ENCODE data around the gene FCAMR. TPM values are rescaled to one million over a fixed set of nuclear protein-coding genes. Genes with fewer than 3 reads are reported as not detected.

Gene FCAMR
- total and polyA plus RNA-seq, 2 of the 4 experiments (the other 2 are of a cell fraction): not detected

DNA sequence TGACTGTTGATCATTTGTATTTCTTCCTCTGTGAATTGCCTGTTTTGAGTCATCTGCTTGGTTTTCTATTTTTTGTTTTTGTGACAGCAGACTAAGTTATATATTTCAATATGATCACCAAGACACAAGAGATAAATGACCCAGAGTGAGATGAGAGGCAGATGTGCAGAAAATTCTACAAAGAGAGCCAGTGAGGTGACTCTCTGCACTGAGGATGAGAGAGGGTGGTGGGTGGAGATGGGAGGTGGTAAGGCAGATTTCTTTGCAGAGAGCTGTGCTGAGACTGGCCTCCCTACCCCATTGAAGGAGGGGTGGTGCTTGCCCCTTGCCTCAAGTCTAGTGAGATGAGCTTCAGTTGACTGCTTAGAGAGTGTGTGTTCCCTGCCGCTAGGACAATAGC is 17.6 kb upstream of the FCAMR start:
- Histone ChIP-seq H2AK5ac (ENCODE audit: low read depth, low read length) (no peak overlapping the region), H3K4me3 (ENCODE audit: insufficient read depth, low read depth, low read length) (no peak overlapping the region), H4K20me1 (ENCODE audit: insufficient read depth, low read length) (no peaks in the 10 kb centered on the region), H3K4me2 (ENCODE audit: low read depth, low read length) (no peak overlapping the region), H3K4ac (ENCODE audit: low read depth, low read length) (no peak overlapping the region), H3K4me1 (ENCODE audit: control insufficient read depth, insufficient read depth, low read length) (no peaks in the 10 kb centered on the region), H3K9me1 (ENCODE audit: insufficient read depth, low read length) (no peaks in the 10 kb centered on the region), H3K18ac (ENCODE audit: low read depth, low read length) (no peak overlapping the region), H2BK15ac (ENCODE audit: low read depth, low read length) (no peak overlapping the region), H3K9ac (ENCODE audit: low read depth, low read length) (no peak overlapping the region), H3K9me3 (ENCODE audit: control insufficient read depth, insufficient read depth, low read length) (peaks cover 3% of the 10 kb centered on the region; the same call in 1 of the 2 replicates), H2BK20ac (ENCODE audit: low read depth, low read length) (no peak overlapping the region), H4K5ac (ENCODE audit: low read depth, low read length) (no peak overlapping the region), H2AK9ac (replicated peaks; ENCODE audit: low read depth, low read length, poor library complexity) (peak overlapping the region; percentile 33), H3K14ac (replicated peaks; ENCODE audit: low read depth, low read length) (no peak overlapping the region), H3K56ac (ENCODE audit: extremely low read depth, insufficient read depth, low read length) (no peak overlapping the region), H3K79me1 (ENCODE audit: low read depth in 1 of 2, low read length in 2 of 2) (no peaks in the 10 kb centered on the region), H3K23ac (ENCODE audit: low read depth, low read length) (no peak overlapping the region), H3K27ac (ENCODE audit: insufficient read depth, low read length) (no peak overlapping the region), H2BK5ac (ENCODE audit: low read depth, low read length, poor library complexity, severe bottlenecking) (no peak overlapping the region), H4K91ac (ENCODE audit: insufficient read depth, low read depth, low read length) (no peak overlapping the region), H2AFZ (replicated peaks; ENCODE audit: low read length, poor library complexity) (no peak overlapping the region), H4K8ac (ENCODE audit: low read depth in 2 of 2, low read length in 2 of 2) (no peak overlapping the region), H2BK120ac (ENCODE audit: low read depth, low read length) (no peak overlapping the region), H3K36me3 (ENCODE audit: control insufficient read depth, insufficient read depth, low read length) (no peaks in the 10 kb centered on the region), H3K27me3 (ENCODE audit: control insufficient read depth, insufficient read depth, low read length) (peaks cover 42% of the 10 kb centered on the region)
- in situ Hi-C loops (cut with MboI; ENCODE audit: low sequenced_read_pairs) (no loop called here), dilution Hi-C loops (cut with HindIII; ENCODE audit: low sequenced_read_pairs, unreplicated experiment) (no loop called here), intact Hi-C loops (cut with micrococcal nuclease) (loop anchor here (10.0 kb wide), 3 partner anchors 253 to 513 kb away; partner anchors contain the start of genes DYRK3 and IKBKE)
- ATAC-seq (ENCODE audit: low read depth) (no peak), DNase-seq (no peak)
- TF ChIP-seq BHLHE40 (IDR thresholded peaks at IDR 0.05; ENCODE audit: low read depth, low read length) (no peak), CHD1 (IDR thresholded peaks at IDR 0.05; ENCODE audit: low read depth, low read length) (no peak), FOS (IDR thresholded peaks at IDR 0.05; ENCODE audit: low read depth, low read length) (no peak), MAFK (IDR thresholded peaks at IDR 0.05; ENCODE audit: low read depth, low read length) (no peak), SMC3 (IDR thresholded peaks at IDR 0.05; ENCODE audit: low read depth, low read length) (no peak), CTCF (conservative IDR thresholded peaks at IDR 0.05; ENCODE audit: low read depth, low read length) (no peak), MAZ (IDR thresholded peaks at IDR 0.05; ENCODE audit: borderline replicate concordance, low read depth, low read length) (no peak), NFE2L2 (IDR thresholded peaks at IDR 0.05; ENCODE audit: low read depth, low read length) (no peak), RCOR1 (IDR thresholded peaks at IDR 0.05; ENCODE audit: insufficient replicate concordance, low read length) (no peak)
- TF ChIP-seq, protein P1, sequence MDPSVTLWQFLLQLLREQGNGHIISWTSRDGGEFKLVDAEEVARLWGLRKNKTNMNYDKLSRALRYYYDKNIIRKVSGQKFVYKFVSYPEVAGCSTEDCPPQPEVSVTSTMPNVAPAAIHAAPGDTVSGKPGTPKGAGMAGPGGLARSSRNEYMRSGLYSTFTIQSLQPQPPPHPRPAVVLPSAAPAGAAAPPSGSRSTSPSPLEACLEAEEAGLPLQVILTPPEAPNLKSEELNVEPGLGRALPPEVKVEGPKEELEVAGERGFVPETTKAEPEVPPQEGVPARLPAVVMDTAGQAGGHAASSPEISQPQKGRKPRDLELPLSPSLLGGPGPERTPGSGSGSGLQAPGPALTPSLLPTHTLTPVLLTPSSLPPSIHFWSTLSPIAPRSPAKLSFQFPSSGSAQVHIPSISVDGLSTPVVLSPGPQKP (IDR thresholded peaks at IDR 0.05; ENCODE audit: borderline replicate concordance, low read depth, low read length): no peak
- BruUV-seq (replicated peaks): no TSS peak
- ChIA-PET POLR2A (ENCODE audit: unreplicated experiment) (no interaction called here), CTCF (no interaction called here)
- WGBS, 2 experiments (ENCODE audit: extremely low coverage in 2 of 2, insufficient read length in 1 of 2): no CpG with 5 or more reads among the region's 1 CpG

All from IMR-90 (cell line).